Endothelial cell of umbilical vein (primary cell): Measurements from ENCODE around the gene FSTL4. TPM values are rescaled to one million over a fixed set of nuclear protein-coding genes. Genes with fewer than 3 reads are reported as not detected.

Experiments used
- BruUV-seq: library from RNA; stranded (reverse); fragments of 400-500 nt; replicated peaks from 2 replicates; lab custom pipeline; 2021; lab: Mats Ljungman, UMichigan
- CTCF ChIA-PET: fragments of 300-600, 350-600 bp; sonication (Branson Sonifier 250); formaldehyde crosslinking; loops from one replicate; lab custom pipeline; 2021; ENCODE audit warnings: antibody characterized with exemption, inconsistent platforms; lab: Charles Lee
- POLR2A ChIA-PET: fragments of 300-600, 350-600 bp; sonication (Branson Sonifier 250); formaldehyde crosslinking; loops from one replicate; lab custom pipeline; 2021; ENCODE audit warnings: antibody characterized with exemption, inconsistent platforms; lab: Charles Lee
- DNase-seq: peaks from one replicate; pipeline ENCODE4 v3.0.0-alpha.2; 2011; ENCODE audit warnings: low read depth, low spot score
- FAIRE-seq: peaks from 2 replicates; lab custom pipeline; 2011; peaks lifted over from hg19 to GRCh38; lab: Jason Lieb, UNC
- H2AFZ ChIP-seq: 2 replicates; pipeline ENCODE4 v1.6.0; 2012; ENCODE audit warnings: low read depth, low read length, control low read depth, inconsistent platforms
- H3K27ac ChIP-seq: 2 replicates; pipeline ENCODE4 v1.5.1; 2011; ENCODE audit warnings: low read depth, mild to moderate bottlenecking, control low read depth, low read length, moderate library complexity; ENCODE audit not compliant: insufficient read depth
- H3K27me3 ChIP-seq, 2 experiments: 2 replicates each; pipeline versions ENCODE4 v1.6.0 to v1.6.1; 2011; ENCODE audit warnings: low read length in 2 of 2, mixed read lengths in 1 of 2; ENCODE audit not compliant: control insufficient read depth in 2 of 2, insufficient read depth in 2 of 2
- H3K36me3 ChIP-seq, 2 experiments: 2 replicates in 1 of 2; 3 replicates in 1 of 2; pipeline ENCODE4 v1.5.1; 2011; ENCODE audit warnings: low read length in 2 of 2, mild to moderate bottlenecking in 1 of 2, moderate library complexity in 1 of 2; ENCODE audit not compliant: control insufficient read depth in 2 of 2, insufficient read depth in 2 of 2; ENCODE audit errors: extremely low read depth in 1 of 2
- H3K4me1 ChIP-seq: 3 replicates; pipeline ENCODE4 v1.5.1; 2011; ENCODE audit warnings: mild to moderate bottlenecking, low read length; ENCODE audit not compliant: control insufficient read depth, insufficient read depth; ENCODE audit errors: extremely low read depth
- H3K4me2 ChIP-seq: 2 replicates; pipeline ENCODE4 v1.6.1; 2011; ENCODE audit warnings: low read length, control low read depth, mixed read lengths; ENCODE audit not compliant: insufficient read depth
- H3K4me3 ChIP-seq, 3 experiments: fragments of 200-600 bp in 1 of 3; sonication (generic), shearing (Covaris generic) in 1 of 3; replicated peaks in 1 of 3; 2 replicates each; pipeline ENCODE4 v1.5.1; 2011 to 2016; ENCODE audit warnings: control low read depth in 3 of 3, low read length in 3 of 3, mild to moderate bottlenecking in 2 of 3, inconsistent platforms in 1 of 3, low read depth in 1 of 3, moderate library complexity in 1 of 3; ENCODE audit not compliant: insufficient read depth in 1 of 3
- H3K79me2 ChIP-seq: 2 replicates; pipeline ENCODE4 v1.6.0; 2012; ENCODE audit warnings: low read length, inconsistent platforms; ENCODE audit not compliant: control insufficient read depth, insufficient read depth
- H3K9ac ChIP-seq: replicated peaks from 2 replicates; pipeline ENCODE3; 2011; ENCODE audit warnings: low read length, control low read depth; ENCODE audit not compliant: insufficient read depth; ENCODE audit errors: extremely low read depth
- H3K9me1 ChIP-seq: replicated peaks from 3 replicates; pipeline ENCODE4 v1.6.0; 2011; ENCODE audit warnings: mild to moderate bottlenecking, low read length; ENCODE audit not compliant: control insufficient read depth, insufficient read depth; ENCODE audit errors: extremely low read depth
- H3K9me3 ChIP-seq: replicated peaks from 2 replicates; pipeline ENCODE4 v1.5.1; 2012; ENCODE audit warnings: low read length, inconsistent platforms; ENCODE audit not compliant: control insufficient read depth, insufficient read depth
- H4K20me1 ChIP-seq: replicated peaks from 2 replicates; pipeline ENCODE3; 2011; ENCODE audit warnings: mild to moderate bottlenecking, low read length; ENCODE audit not compliant: control insufficient read depth, insufficient read depth; ENCODE audit errors: extremely low read depth
- EZH2 ChIP-seq: IDR thresholded peaks from 2 replicates; pipeline ENCODE4 v1.6.1; 2012; ENCODE audit warnings: borderline replicate concordance, low read depth, mild to moderate bottlenecking, moderate library complexity, low read length, inconsistent platforms; ENCODE audit not compliant: severe bottlenecking
- FOS ChIP-seq: IDR thresholded peaks from 2 replicates; pipeline ENCODE4 v1.6.1; 2011; ENCODE audit warnings: mild to moderate bottlenecking, low read length, moderate library complexity, borderline replicate concordance; ENCODE audit not compliant: insufficient read depth
- GATA2 ChIP-seq: IDR thresholded peaks from 2 replicates; pipeline ENCODE4 v1.7.0; 2011; ENCODE audit warnings: low read depth, mild to moderate bottlenecking, moderate library complexity, mixed read lengths, low read length; ENCODE audit not compliant: insufficient read length, insufficient read depth
- JUN ChIP-seq: IDR thresholded peaks from 2 replicates; pipeline ENCODE4 v1.6.1; 2011; ENCODE audit warnings: borderline replicate concordance, low read depth; ENCODE audit not compliant: insufficient read length, insufficient read depth
- MAX ChIP-seq: IDR thresholded peaks from 2 replicates; pipeline ENCODE4 v1.6.1; 2011; ENCODE audit not compliant: insufficient read depth, insufficient read length
- MYC ChIP-seq: IDR thresholded peaks from one replicate; pipeline ENCODE4 v1.6.1; 2011; ENCODE audit warnings: mild to moderate bottlenecking, low read depth, low read length
- POLR2A ChIP-seq: IDR thresholded peaks from 2 replicates; pipeline ENCODE4 v1.6.1; 2012; ENCODE audit warnings: low read depth, mild to moderate bottlenecking, control low read depth, low read length
- POLR2AphosphoS5 ChIP-seq: IDR thresholded peaks from 2 replicates; pipeline ENCODE4 v1.6.1; 2012; ENCODE audit warnings: low read depth, mild to moderate bottlenecking, control low read depth, low read length, moderate library complexity; ENCODE audit not compliant: insufficient read depth
- dilution Hi-C: fragments of 300-500 bp; cut with MboI; formaldehyde crosslinking; loops from one replicate; pipeline ENCODE4 v1.15.0; 2019; ENCODE audit warnings: low sequenced_read_pairs; ENCODE audit not compliant: extremely low pct_ligation_motif_present
- intact Hi-C: fragments of 100-400 bp; cut with micrococcal nuclease; formaldehyde crosslinking; loops from one replicate; pipeline ENCODE4 v1.10.0; 2022
- polyA plus RNA-seq, 4 experiments: library from polyadenylated mRNA; depleted of rRNA in 3 of 4; stranded (reverse) in 3 of 4; unstranded in 1 of 4; fragments of >200 nt; gene quantifications; 2 replicates each; pipeline versions ENCODE4 v1.2.1 to v1.2.3, GENCODE V29; 2011 to 2012; ENCODE audit warnings: missing spikeins in 1 of 4
- total RNA-seq: library from RNA; stranded (reverse); gene quantifications from 2 replicates; pipeline ENCODE4 v1.2.3, GENCODE V29; 2021
- TF ChIP-seq, protein P1 (sequence below), 2 donors: IDR thresholded peaks; 1 replicate in 1 of 2; 2 replicates in 1 of 2; pipeline ENCODE4 v1.5.1; 2011; ENCODE audit warnings: low read length in 2 of 2, mild to moderate bottlenecking in 2 of 2, moderate library complexity in 2 of 2, control low read depth in 1 of 2, inconsistent platforms in 1 of 2, low read depth in 1 of 2; ENCODE audit not compliant: insufficient read depth in 1 of 2; ENCODE audit errors: extremely low read depth in 1 of 2

Gene FSTL4
- total and polyA plus RNA-seq, 2 donors (not counting 3 experiments of a cell fraction or from before 2014, with no cell fraction given): 0.18 TPM; not detected in 1

GRCh38 chr5:133464013-133464412 lies 148.3 kb downstream of the FSTL4 start:
- Histone ChIP-seq H3K4me3 (no peak overlapping the region), H3K4me1 (peaks cover 9% of the 10 kb centered on the region), H4K20me1 (no peaks in the 10 kb centered on the region), H3K79me2 (no peaks in the 10 kb centered on the region), H3K9ac (no peak overlapping the region), H3K27ac (no peak overlapping the region), H3K36me3 (no peaks in the 10 kb centered on the region), H3K4me2 (no peak overlapping the region), H3K9me1 (no peaks in the 10 kb centered on the region), H3K27me3 (no peaks in the 10 kb centered on the region), H3K9me3 (no peaks in the 10 kb centered on the region), H2AFZ (no peak overlapping the region)
- TF ChIP-seq FOS (no peak), POLR2A (no peak), EZH2 (no peak), JUN (no peak), GATA2 (no peak), POLR2AphosphoS5 (no peak), MYC (no peak), MAX (no peak)
- TF ChIP-seq, protein P1, sequence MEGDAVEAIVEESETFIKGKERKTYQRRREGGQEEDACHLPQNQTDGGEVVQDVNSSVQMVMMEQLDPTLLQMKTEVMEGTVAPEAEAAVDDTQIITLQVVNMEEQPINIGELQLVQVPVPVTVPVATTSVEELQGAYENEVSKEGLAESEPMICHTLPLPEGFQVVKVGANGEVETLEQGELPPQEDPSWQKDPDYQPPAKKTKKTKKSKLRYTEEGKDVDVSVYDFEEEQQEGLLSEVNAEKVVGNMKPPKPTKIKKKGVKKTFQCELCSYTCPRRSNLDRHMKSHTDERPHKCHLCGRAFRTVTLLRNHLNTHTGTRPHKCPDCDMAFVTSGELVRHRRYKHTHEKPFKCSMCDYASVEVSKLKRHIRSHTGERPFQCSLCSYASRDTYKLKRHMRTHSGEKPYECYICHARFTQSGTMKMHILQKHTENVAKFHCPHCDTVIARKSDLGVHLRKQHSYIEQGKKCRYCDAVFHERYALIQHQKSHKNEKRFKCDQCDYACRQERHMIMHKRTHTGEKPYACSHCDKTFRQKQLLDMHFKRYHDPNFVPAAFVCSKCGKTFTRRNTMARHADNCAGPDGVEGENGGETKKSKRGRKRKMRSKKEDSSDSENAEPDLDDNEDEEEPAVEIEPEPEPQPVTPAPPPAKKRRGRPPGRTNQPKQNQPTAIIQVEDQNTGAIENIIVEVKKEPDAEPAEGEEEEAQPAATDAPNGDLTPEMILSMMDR (IDR thresholded peaks at IDR 0.05; ENCODE audit: extremely low read depth in 1 of 2, insufficient read depth in 1 of 2, low read depth in 1 of 2, low read length in 2 of 2): no peak
- ChIA-PET CTCF (no interaction called here), POLR2A (no interaction called here)
- dilution Hi-C loops (no loop called here), intact Hi-C loops (no loop called here)
- no TSS peak for BruUV-seq
- FAIRE-seq: no peak
- no peak for DNase-seq
